GM19467 (cell line): ENCODE measurements around the gene TMEM86A.

ENCODE experiments used
- ATAC-seq: cut with Tn5 transposase; IDR thresholded peaks from one replicate; pipeline ENCODE4 v1.9.1; 2021; ENCODE audit warnings: mild to moderate bottlenecking, moderate library complexity; ENCODE audit not compliant: unreplicated experiment

TMEM86A gene

DNA sequence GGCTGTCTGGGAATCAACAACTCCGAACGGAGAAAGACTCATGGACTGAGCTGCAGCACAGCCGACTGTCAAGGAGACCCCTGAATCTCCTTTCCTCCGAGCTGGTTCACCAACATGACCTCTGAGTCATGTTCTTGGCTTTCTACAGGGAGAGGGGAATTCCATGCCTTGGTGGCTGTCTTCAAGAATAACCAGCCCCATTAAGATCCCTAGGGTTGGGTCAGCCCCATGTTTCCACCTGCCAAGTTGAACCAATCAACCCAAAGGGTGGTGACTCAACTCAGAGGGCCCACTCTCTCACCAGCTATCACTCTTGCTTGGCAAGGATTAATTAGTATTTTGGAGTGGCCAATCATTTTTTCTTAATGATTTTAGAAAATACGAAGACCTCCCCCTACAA is 55.7 kb downstream of the TMEM86A start:
- ATAC-seq = no peak
